NCI-H345 treated with DMSO at 0.1 percent for 48 hours (cell line): ENCODE data around the gene NUDCD2.
"Not testable (repeated sequence)": the region's sequence is repeated elsewhere in the genome, so short reads cannot be mapped to it uniquely, and the experiment has no call there.

Source experiments
- DNase-seq: peaks from one replicate; lab custom pipeline; 2025; ENCODE audit not compliant: unreplicated experiment; lab: John Stamatoyannopoulos, UW

The NUDCD2 gene

DNA sequence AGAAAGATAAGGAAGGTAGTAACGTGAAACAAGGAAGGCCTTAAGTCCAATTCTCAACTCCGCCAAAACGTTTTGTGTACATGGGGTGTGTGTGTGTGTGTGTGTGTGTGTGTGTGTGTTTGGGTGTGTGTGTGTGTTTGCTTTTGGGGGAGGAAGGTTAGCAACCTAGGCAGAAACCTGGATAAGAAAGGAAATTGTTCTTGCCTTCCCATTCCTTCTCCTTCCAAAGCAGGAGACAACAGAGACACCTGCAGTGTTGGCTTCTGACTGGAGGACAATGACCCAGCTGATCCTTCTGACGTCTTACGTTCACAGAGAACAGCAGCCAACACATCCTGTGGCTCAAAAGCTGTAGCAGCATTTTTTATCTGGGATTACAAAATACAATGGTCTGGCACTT is 26.6 kb downstream of the NUDCD2 start:
- DNase-seq, result no peak

DNA sequence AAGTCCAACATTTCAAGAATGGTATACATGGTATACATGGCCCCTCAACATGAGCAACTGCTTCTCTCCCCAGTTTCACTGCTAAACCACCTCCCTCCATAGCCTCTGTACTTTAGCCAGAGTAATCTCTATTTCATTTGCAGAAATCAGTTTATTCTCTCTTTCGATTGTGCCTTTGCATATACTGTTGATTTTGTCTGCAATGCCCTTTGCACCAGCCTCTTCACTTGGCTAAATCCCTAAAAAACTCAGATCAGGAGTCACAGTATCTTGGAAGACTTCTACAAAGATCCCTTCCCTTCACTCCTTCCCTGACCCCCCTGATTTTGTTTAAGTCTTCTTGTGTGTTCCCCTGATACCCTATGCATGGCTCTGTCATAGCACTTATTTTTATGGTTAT is 27.4 kb downstream of the NUDCD2 start:
- no peak for DNase-seq

DNA sequence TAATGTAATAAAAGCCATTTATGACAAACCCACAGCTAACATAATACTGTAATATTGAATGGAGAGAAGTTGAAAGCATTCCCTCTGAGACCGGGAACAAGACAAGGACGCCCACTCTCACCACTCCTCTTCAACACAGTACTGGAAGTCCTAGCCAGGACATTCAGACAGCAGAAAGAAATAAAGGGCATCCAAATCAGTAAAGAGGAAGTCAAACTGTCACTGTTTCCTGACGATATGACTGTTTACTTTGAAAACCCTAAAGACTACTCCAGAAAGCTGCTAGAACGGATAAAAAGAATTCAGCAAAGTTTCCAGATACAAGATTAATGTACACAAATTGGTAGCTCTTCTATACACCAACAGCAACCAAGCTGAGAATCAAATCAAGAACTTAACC is 33.8 kb downstream of the NUDCD2 start:
- not testable (repeated sequence) for DNase-seq

DNA sequence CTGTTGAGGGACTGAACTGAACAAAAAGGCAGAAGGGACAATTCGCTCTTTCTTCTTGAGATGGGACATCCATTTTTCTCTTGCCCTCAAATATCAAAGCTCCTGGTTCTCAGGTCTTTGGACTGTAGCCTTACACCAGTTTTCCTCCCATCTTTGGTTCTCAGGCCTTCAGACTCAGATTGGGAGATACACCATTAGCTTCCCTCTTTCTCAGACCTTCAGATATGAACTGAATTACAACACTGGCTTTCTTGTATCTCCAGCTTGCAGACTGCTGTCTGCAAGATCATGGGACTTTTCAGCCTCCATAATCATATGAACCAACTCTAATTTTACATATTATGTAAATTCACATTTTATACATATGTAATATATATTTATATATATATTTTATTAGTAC is 35.1 kb downstream of the NUDCD2 start:
- DNase-seq, result no peak

DNA sequence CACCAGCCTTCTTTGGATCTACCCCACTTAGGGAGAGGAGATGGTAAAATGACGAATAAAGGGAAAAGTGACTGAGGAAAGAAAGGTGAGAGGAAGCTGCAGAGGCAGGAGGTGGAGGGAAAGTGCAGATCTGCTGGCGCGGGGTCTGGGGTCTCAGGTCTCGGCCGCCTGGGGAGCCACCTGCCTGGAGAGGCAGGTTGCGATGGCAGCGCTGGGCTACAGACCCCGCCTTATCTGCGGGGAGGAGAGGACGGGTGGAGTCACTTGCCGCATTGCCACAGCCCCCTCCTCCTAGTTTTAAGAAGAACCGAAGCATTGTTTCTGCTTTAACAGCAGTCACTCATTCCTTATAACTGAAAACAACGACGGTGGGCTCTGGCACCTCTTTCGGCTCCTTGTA is 44.2 kb downstream of the NUDCD2 start:
- DNase-seq, result not testable (repeated sequence)

DNA sequence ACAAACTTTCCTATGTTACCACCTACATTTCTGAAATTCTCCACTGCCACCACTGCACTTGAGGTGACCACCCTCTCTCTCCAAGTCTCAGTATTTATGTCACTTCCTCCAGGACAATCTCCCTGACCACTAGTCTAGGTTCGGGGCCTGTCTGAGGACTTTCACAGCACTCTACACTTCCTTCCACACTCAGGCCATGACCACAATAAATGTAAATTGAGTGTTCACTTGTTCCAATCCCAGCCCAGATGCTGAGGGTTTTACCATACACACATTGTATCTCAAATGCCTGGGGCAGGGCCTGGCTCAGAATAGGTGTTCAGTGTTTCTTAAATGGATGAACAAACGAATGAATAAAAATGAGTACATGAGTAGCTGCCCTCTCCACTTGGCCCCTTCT is 49.4 kb downstream of the NUDCD2 start:
- DNase-seq, result no peak

DNA sequence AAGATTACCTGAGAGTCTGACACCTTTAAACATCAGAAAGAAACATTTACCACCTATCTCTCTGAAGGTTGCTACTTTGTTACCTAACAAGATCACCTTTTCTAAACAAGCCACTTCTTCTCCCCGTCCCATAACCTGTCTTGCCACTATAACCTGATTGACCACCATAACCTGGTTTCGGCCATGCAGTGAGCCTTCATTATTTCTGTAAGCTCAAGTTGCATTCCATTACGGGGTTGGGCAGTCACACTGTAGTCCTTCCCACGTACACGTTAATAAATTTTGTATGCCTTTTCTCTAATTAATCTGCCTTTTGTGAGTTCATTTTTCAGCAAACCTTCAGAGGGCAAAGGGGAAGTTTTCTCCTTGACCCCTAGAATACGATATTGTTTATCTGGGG is 50.5 kb downstream of the NUDCD2 start:
- DNase-seq, result no peak

DNA sequence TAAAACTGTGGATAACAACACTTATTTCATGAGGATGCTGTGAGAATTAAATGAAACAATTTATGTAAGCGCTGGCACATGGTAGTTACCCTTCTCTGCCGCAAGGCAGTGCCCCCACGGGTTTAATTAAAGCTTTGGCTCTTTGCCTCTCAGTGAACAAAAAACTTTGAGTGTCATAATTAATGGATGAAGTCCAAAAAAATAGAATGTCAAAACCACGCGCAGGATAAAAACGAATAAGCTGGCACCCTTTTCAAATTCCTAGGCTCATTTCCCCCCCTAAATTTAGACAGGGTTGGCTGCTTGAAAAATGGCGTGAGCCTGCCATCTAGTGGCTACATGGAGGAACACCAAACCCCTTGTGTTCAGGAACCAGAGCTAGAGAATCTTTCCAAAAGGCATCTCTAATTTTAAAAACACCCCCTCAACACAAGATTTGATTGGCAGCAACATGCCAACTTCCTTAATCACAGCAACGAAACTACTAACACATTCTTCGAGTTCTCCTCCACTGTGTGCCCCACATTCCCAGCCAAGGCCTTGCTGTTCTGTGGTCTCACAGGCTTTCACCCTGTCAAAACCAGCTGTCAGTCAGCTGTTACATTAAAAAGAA is 51.5 kb downstream of the NUDCD2 start:
- peak; percentile 36 for DNase-seq

DNA sequence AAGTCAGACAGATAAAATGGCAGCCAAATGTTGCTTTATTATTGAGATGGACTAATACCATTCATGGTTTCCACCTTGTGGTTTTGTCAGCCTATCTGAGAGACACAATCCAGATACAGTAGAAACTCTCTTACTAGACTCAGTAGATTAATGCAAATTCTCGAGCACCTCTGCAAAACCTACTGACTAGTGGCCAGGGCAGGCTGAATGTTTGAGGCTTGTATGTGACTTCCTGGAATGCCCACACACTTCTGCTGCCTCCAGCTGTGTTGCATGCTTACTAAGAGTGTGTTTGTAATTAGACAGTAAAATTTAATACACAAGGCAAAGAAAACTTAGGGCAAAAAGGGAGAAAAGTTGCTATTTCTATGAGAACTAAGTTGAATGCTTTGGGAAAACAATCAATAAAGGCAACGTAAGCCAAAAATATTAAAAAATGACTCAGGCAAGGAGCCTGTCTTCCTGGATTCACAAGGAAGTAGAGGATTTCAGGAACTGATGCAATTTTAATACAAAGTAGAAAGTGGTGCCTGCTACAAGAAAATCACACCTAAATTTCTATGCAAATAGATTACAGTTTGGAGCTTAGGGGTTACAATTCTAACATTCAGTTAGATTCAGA is 52.8 kb downstream of the NUDCD2 start:
- DNase-seq, result no peak

DNA sequence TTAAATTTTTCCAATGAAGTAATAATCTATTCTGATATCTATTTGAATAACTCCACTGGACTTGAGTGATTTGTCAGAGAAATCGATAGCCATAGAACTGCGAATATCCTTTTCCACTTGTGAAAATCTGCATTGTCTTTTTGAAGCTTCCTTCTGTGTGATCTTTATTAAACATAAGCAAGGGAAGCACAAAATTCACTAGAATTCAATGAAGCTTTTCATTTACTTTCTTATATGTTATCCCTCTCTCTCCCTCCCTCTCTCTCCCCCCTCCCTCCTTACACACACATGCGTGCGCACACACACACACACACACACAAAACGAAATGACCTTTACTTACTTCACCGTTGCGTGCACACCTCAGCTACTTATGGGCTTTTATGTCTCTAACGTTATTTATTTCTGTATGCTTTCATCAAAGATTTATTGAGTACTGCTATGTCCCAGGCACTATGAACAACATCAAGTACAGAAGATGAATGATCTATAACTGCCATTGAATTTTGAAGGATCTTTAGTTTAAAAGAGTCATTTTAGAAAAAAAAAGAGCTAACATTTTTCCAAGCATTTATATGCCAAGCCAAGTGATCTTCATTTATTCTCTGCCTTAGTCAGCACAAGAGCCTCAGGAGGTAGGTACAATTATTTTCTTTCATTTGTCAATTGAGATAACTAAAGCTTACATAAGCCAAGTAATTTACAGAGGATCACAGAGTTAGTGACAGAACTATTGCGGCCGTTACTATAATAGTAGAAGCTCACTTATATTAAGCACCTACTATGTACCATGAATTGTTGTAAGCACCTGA is 55.3 kb downstream of the NUDCD2 start:
- DNase-seq, result no peak

DNA sequence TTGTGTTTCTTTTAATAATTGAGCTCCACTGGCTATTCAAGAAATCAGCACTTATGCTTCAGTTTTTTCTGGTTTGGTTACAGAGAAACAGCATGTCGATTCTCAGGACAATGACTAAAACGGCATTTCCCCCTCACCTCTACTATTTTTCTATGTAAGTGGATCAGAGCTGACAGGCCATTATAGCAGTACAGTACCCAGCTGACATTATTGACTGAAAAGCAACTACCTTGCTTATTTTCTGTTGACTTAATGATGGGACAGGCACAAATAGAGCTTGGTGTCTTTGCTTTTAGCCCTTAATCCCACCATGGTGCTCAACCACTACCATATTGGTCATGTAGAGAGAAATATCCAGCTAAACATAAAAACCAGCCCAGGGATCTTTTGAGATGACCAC is 57.9 kb downstream of the NUDCD2 start:
- no peak for DNase-seq

DNA sequence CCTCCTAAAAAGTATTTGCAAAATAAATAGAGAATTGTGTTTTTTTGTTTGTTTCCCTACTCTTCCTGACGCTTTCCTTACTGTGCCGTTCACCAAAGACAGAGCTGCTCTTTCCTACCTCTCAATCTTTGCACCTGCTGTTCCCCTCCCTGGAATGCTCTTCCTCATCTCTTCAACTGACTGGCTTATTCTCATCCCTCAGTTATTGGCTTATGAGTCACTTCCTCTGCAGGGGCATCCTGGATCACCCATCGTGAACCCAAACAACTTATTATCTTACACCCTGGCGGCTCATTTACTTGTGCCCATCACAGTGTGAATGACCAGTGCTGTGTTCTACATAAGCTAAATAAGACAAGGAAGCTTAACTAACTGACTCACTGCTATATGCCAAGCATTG is 58.6 kb downstream of the NUDCD2 start:
- DNase-seq, result no peak

DNA sequence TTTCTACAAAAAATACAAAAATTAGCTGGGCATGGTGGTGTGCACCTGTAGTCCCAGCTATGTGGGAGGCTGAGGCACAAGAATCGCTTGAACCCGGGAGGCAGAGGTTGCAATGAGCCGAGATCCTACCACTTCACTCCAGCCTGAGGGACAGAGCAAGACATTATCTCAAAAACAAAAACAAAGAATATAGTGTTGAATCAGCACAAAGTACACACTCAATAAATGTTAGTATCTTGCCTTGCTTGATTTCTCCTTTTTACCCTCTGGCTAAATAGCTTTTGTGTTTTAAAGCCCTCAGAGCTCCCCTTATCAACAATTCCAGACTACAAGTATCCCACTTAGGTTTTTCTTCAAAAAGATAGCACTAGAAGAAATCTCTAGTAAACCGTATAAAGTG is 60.0 kb downstream of the NUDCD2 start:
- no peak for DNase-seq

DNA sequence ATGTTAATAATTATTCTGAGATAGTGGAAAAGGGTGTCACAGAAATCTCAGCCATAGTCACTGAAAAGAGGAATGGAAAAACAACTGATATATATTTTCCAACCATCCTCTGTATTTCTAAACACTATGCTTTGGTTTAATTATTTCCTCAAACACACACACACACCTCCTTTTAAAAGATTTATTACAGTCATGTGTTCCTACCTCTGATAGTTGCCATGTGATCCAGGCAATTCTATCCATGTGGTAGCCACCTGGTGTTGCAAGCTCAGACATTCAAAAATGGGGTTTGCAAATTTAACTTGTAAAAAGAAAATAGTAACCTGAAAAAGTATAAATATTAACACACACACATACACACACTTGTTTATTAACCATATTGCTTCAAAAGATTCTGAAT is 62.5 kb downstream of the NUDCD2 start:
- no peak for DNase-seq

DNA sequence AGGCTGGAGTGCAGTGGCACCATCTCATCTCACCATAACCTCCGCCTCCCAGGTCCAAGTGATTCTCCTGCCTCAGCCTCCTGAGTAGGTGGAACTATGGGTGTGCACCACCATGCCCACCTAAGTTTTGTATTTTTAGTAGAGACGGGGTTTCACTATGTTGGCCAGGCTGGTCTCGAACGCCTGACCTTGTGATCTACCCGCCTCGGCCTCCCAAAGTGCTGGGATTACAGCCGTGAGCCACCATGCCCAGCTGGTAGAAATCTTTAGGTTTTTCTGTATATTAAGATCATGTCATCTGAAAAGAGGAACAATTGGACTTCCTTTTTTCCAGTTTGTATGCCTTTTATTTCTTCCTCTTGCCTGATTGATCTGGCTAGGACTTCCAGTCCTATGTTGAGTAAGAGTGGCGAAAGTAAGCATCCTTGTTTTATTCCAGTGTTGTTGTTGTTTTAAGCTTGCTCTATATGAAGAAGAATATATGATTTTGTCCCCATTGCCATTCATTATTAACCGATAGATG is 63.0 kb downstream of the NUDCD2 start:
- not testable (repeated sequence) for DNase-seq
